ENCODE results near the gene ADAD2. TPM values are rescaled to one million over a fixed set of nuclear protein-coding genes. Genes with fewer than 3 reads are reported as not detected.

ADAD2 gene
- total RNA-seq, 2 donors from 2014 or later = not detected

DNA sequence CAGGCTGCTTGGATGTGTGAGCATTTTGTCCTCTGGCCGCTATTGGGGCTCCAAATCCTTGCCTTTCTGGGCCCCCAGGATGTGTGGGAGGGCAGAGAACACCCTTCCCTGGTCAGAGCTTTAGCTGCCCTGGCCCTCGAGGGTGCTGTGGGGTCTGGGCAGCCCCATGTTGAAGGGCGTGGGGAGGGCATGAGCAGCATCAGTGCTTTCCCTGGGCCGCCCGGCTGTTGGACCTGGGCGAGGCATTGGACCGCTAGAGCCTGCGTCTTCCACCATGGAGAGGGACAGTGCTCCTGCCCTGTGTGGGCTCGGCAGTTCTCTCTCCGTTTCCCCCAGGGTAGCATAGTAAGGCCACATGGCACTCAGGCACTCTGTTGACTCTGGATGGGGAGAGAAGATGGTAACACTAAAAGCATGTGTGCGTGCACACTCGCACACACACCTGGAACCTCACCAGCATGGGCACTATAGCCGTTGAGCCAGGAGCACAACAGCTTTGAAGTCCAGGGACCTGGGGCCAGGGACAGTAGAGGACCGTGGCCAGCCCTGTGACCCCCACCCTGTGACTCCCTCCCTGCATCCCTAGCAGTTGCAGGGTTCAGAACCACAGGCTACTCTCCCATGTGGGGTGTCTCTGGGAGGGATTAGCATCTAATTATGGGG, 6.6 kb downstream of the ADAD2 start:
- Histone ChIP-seq H3K9ac (ENCODE audit: extremely low read depth, low read length, poor library complexity, severe bottlenecking) (no peak overlapping the region), H3K4me3 (ENCODE audit: low read length) (no peak overlapping the region), H3K27ac (ENCODE audit: low read depth, low read length) (no peak overlapping the region), H3K9me3 (ENCODE audit: control insufficient read depth, low read length) (no peaks in the 10 kb centered on the region), H3K4me1 (ENCODE audit: control insufficient read depth, insufficient read depth, low read length) (no peaks in the 10 kb centered on the region), H3K36me3 (ENCODE audit: control insufficient read depth, insufficient read depth, low read length) (no peaks in the 10 kb centered on the region), H3K27me3 (ENCODE audit: control insufficient read depth, insufficient read depth, low read length, poor library complexity, severe bottlenecking) (no peaks in the 10 kb centered on the region)
- no peaks in the 10 kb centered on the region for H3K36me3 Mint-ChIP-seq (ENCODE audit: low read depth)
- WGBS, 2 experiments (ENCODE audit: insufficient coverage in 1 of 2, insufficient read length in 1 of 2) = 94 to 99% methylated on average over 7 to 14 of the region's 14 CpGs
- no peak overlapping the region for H3K27ac Mint-ChIP-seq
- H3K27me3 Mint-ChIP-seq (ENCODE audit: insufficient read depth) = peaks cover 7% of the 10 kb centered on the region
- TF ChIP-seq, protein P1, sequence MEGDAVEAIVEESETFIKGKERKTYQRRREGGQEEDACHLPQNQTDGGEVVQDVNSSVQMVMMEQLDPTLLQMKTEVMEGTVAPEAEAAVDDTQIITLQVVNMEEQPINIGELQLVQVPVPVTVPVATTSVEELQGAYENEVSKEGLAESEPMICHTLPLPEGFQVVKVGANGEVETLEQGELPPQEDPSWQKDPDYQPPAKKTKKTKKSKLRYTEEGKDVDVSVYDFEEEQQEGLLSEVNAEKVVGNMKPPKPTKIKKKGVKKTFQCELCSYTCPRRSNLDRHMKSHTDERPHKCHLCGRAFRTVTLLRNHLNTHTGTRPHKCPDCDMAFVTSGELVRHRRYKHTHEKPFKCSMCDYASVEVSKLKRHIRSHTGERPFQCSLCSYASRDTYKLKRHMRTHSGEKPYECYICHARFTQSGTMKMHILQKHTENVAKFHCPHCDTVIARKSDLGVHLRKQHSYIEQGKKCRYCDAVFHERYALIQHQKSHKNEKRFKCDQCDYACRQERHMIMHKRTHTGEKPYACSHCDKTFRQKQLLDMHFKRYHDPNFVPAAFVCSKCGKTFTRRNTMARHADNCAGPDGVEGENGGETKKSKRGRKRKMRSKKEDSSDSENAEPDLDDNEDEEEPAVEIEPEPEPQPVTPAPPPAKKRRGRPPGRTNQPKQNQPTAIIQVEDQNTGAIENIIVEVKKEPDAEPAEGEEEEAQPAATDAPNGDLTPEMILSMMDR (conservative IDR thresholded peaks at IDR 0.05) = no peak
- peaks cover 22% of the 10 kb centered on the region for H3K4me1 Mint-ChIP-seq
- DNase-seq = no peak
- no peak overlapping the region for H3K4me3 Mint-ChIP-seq
- H3K9me3 Mint-ChIP-seq = no peaks in the 10 kb centered on the region

DNA sequence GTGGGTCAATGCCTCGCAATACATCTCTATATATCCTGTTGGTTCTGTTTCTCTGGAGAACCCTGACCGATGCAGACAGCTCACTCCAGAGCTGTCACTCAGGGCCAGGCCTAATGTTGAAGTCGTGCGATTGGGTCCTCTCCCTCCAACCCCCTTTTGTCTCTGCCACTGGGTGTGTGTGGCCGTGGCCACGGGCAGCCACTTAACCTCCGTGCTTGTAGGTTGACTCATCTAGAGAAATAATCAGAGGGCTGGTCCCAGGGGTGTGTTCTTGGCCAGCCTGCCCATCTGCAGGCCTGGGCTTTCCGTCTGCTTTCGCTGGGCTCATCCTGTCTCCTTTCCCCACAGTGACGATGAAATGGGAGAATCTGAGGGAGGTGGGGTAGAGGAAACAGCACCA, 7.4 kb downstream of the ADAD2 start:
- DNase-seq = no peak
- Mint-ChIP-seq H3K9me3 (no peaks in the 10 kb centered on the region), H3K36me3 (ENCODE audit: low read depth) (no peaks in the 10 kb centered on the region), H3K27me3 (ENCODE audit: insufficient read depth) (peaks cover 7% of the 10 kb centered on the region), H3K4me3 (no peak overlapping the region), H3K27ac (no peak overlapping the region), H3K4me1 (peaks cover 19% of the 10 kb centered on the region)
- no peak overlapping the region for H3K4me3 ChIP-seq (ENCODE audit: low read length)
- TF ChIP-seq, protein P1 (conservative IDR thresholded peaks at IDR 0.05) = no peak
- H3K4me1 ChIP-seq (ENCODE audit: control insufficient read depth, insufficient read depth, low read length) = no peaks in the 10 kb centered on the region
- no peaks in the 10 kb centered on the region for H3K36me3 ChIP-seq (ENCODE audit: control insufficient read depth, insufficient read depth, low read length)
- no peaks in the 10 kb centered on the region for H3K9me3 ChIP-seq (ENCODE audit: control insufficient read depth, low read length)
- no peaks in the 10 kb centered on the region for H3K27me3 ChIP-seq (ENCODE audit: control insufficient read depth, insufficient read depth, low read length, poor library complexity, severe bottlenecking)
- no peak overlapping the region for H3K27ac ChIP-seq (ENCODE audit: low read depth, low read length)
- WGBS, 2 experiments (ENCODE audit: insufficient coverage in 1 of 2, insufficient read length in 1 of 2) = 87 to 90% methylated on average over 10 of the region's 10 CpGs
- no peak overlapping the region for H3K9ac ChIP-seq (ENCODE audit: extremely low read depth, low read length, poor library complexity, severe bottlenecking)

DNA sequence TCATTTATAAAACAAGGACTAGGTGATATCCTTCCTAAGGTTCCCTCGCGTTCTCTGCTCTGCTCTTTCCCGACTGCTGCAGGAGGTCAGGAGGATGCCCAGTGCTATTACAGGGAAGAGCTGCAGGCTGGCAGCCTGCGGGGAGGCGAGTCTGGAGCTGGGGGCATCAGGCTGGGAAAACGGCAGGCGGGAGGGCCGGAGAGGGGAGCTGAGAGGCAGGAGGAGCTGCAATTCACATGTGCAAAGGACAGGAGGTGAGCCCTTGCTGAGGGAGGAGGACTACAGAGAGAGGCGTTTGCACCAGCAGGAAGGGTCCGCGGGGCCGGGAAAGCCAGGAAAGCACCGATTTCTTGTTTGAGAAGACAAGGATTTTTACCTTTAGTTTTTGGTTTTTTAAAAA, 8.1 kb downstream of the ADAD2 start:
- peaks cover 4% of the 10 kb centered on the region for H3K27me3 Mint-ChIP-seq (ENCODE audit: insufficient read depth)
- Histone ChIP-seq H3K27ac (ENCODE audit: low read depth, low read length) (no peak overlapping the region), H3K4me1 (ENCODE audit: control insufficient read depth, insufficient read depth, low read length) (no peaks in the 10 kb centered on the region), H3K36me3 (ENCODE audit: control insufficient read depth, insufficient read depth, low read length) (no peaks in the 10 kb centered on the region), H3K27me3 (ENCODE audit: control insufficient read depth, insufficient read depth, low read length, poor library complexity, severe bottlenecking) (no peaks in the 10 kb centered on the region), H3K4me3 (ENCODE audit: low read length) (no peak overlapping the region), H3K9ac (ENCODE audit: extremely low read depth, low read length, poor library complexity, severe bottlenecking) (no peak overlapping the region), H3K9me3 (ENCODE audit: control insufficient read depth, low read length) (no peaks in the 10 kb centered on the region)
- H3K36me3 Mint-ChIP-seq (ENCODE audit: low read depth) = no peaks in the 10 kb centered on the region
- no peak for DNase-seq
- no peak overlapping the region for H3K4me3 Mint-ChIP-seq
- TF ChIP-seq, protein P1 (conservative IDR thresholded peaks at IDR 0.05) = no peak
- WGBS, 2 experiments (ENCODE audit: insufficient coverage in 1 of 2, insufficient read length in 1 of 2) = 50 to 64% methylated on average over 9 to 13 of the region's 13 CpGs
- peaks cover 4% of the 10 kb centered on the region for H3K9me3 Mint-ChIP-seq
- H3K27ac Mint-ChIP-seq = no peak overlapping the region
- peaks cover 19% of the 10 kb centered on the region for H3K4me1 Mint-ChIP-seq

Measured in endodermal cell (in vitro differentiated cells).